ENCODE data around the gene NAGK.

GRCh38 chr2:71064110-71064611 is 4.3 kb upstream of the NAGK start:
- no peak for TF ChIP-seq CTCF (IDR thresholded peaks at IDR 0.05)
- no peak for TF ChIP-seq POLR2A (IDR thresholded peaks at IDR 0.05)
- no peak for TF ChIP-seq EP300 (IDR thresholded peaks at IDR 0.05; ENCODE audit: low read depth)
- TF ChIP-seq POLR2AphosphoS5 (IDR thresholded peaks at IDR 0.05), result no peak

All from transverse colon (tissue), 4 donors.